ENCODE measurements around the gene SPG21.

The SPG21 gene

DNA sequence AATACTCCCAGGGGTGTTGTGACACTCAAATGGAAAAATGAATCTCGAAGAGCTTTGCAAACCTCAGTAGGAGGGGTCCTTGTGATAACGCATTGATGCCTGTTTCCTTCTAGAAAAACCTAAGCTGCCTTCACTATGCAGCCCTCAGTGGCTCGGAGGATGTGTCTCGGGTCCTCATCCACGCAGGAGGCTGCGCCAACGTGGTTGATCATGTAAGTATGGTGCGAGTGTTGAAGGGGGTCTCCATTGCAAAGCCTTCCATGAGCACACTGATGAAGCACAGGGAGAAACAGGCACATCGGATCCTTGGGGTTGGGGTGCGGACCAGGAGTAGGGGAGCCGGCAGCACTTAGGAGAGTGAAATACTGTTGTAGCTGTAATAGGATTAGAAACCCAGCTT is 55.7 kb downstream of the SPG21 start:
- Histone ChIP-seq H3K4me1 (ENCODE audit: control insufficient read depth, low read length) (no peaks in the 10 kb centered on the region), H4K20me1 (ENCODE audit: control insufficient read depth, insufficient read depth, low read depth, low read length) (no peaks in the 10 kb centered on the region), H3K9me2 (replicated peaks; ENCODE audit: control insufficient read depth, low read length) (no peaks in the 10 kb centered on the region), H3K36me3 (ENCODE audit: control insufficient read depth, low read length) (no peaks in the 10 kb centered on the region), H3F3A (ENCODE audit: control insufficient read depth, insufficient read depth) (no peaks in the 10 kb centered on the region), H3K4me2 (ENCODE audit: low read length) (no peak overlapping the region), H3K27ac (ENCODE audit: low read depth, low read length) (no peak overlapping the region), H3K4me3 (ENCODE audit: low read length) (no peak overlapping the region), H3K9me3 (ENCODE audit: control insufficient read depth, insufficient read depth, low read length) (no peaks in the 10 kb centered on the region), H3K79me2 (ENCODE audit: control insufficient read depth, low read length) (no peaks in the 10 kb centered on the region), H3K27me3 (ENCODE audit: control insufficient read depth, low read length) (peaks cover 2% of the 10 kb centered on the region; the same call in 1 of the 2 replicates)
- TF ChIP-seq EZH2phosphoT487 (IDR thresholded peaks at IDR 0.05; ENCODE audit: borderline replicate concordance, low read length): no peak
- TF ChIP-seq, protein P1, sequence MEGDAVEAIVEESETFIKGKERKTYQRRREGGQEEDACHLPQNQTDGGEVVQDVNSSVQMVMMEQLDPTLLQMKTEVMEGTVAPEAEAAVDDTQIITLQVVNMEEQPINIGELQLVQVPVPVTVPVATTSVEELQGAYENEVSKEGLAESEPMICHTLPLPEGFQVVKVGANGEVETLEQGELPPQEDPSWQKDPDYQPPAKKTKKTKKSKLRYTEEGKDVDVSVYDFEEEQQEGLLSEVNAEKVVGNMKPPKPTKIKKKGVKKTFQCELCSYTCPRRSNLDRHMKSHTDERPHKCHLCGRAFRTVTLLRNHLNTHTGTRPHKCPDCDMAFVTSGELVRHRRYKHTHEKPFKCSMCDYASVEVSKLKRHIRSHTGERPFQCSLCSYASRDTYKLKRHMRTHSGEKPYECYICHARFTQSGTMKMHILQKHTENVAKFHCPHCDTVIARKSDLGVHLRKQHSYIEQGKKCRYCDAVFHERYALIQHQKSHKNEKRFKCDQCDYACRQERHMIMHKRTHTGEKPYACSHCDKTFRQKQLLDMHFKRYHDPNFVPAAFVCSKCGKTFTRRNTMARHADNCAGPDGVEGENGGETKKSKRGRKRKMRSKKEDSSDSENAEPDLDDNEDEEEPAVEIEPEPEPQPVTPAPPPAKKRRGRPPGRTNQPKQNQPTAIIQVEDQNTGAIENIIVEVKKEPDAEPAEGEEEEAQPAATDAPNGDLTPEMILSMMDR (IDR thresholded peaks at IDR 0.05; ENCODE audit: low read depth, low read length, poor library complexity, severe bottlenecking): no peak

DNA sequence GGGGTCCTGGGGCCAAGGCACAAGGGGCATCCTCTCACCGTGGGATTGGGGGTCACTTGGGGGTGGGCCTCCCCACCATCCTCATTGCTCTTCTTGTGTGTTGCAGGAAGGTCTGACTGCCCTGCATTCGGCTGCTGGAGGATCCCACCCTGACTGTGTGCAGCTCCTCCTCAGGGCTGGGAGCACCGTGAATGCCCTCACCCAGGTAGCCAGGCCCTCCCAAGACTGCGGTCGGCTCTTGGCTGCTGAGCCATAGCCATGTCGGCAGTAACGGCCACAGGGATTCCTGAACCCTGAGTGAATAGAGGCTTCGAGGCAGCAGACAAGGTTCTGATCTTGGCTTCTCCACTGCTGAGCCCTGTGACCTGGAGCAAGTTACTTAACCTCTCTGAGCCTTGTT is 58.3 kb downstream of the SPG21 start:
- Histone ChIP-seq H3K4me3 (ENCODE audit: low read length) (no peak overlapping the region), H3K9me2 (replicated peaks; ENCODE audit: control insufficient read depth, low read length) (no peaks in the 10 kb centered on the region), H3K79me2 (ENCODE audit: control insufficient read depth, low read length) (no peaks in the 10 kb centered on the region), H3K27me3 (ENCODE audit: control insufficient read depth, low read length) (peaks cover 2% of the 10 kb centered on the region; the same call in 1 of the 2 replicates), H3K4me2 (ENCODE audit: low read length) (no peak overlapping the region), H4K20me1 (ENCODE audit: control insufficient read depth, insufficient read depth, low read depth, low read length) (no peaks in the 10 kb centered on the region), H3K36me3 (ENCODE audit: control insufficient read depth, low read length) (no peaks in the 10 kb centered on the region), H3F3A (ENCODE audit: control insufficient read depth, insufficient read depth) (no peaks in the 10 kb centered on the region), H3K9me3 (ENCODE audit: control insufficient read depth, insufficient read depth, low read length) (no peaks in the 10 kb centered on the region), H3K27ac (ENCODE audit: low read depth, low read length) (no peak overlapping the region), H3K4me1 (ENCODE audit: control insufficient read depth, low read length) (peaks cover 4% of the 10 kb centered on the region)
- TF ChIP-seq, protein P1 (IDR thresholded peaks at IDR 0.05; ENCODE audit: low read depth, low read length, poor library complexity, severe bottlenecking): no peak
- no peak for TF ChIP-seq EZH2phosphoT487 (IDR thresholded peaks at IDR 0.05; ENCODE audit: borderline replicate concordance, low read length)

DNA sequence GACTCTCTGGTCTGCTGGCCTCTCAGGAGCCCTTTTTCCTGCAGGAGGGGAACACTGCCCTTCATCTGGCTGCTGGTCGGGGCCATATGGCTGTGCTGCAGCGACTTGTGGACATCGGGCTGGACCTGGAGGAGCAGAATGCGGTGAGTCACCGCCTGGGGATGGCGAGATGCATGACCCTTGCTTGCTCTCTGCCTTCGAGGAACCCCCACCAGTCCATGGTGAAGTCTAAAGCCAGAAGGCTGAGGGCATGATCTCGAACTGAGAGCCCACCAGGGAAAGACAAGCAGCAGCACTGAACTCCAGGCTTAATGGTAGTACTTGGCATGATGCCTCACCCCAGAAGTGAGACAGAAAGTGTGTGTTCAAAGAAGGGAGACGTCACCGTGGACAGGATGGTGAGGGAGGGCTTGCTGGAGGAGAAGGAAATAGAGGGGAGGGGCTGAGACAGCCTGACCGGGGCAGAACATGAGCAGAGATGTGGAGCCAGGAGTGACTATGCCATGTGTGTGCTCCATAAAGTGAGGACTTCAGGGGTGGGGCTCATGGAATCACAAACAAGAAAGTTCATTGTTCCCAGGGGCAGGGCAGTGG is 58.8 kb downstream of the SPG21 start:
- peaks cover 4% of the 10 kb centered on the region for H3K4me1 ChIP-seq (ENCODE audit: control insufficient read depth, low read length)
- H3K79me2 ChIP-seq (ENCODE audit: control insufficient read depth, low read length): no peaks in the 10 kb centered on the region
- no peaks in the 10 kb centered on the region for H3K9me3 ChIP-seq (ENCODE audit: control insufficient read depth, insufficient read depth, low read length)
- TF ChIP-seq, protein P1 (IDR thresholded peaks at IDR 0.05; ENCODE audit: low read depth, low read length, poor library complexity, severe bottlenecking): no peak
- TF ChIP-seq EZH2phosphoT487 (IDR thresholded peaks at IDR 0.05; ENCODE audit: borderline replicate concordance, low read length): no peak
- H3K4me3 ChIP-seq (ENCODE audit: low read length): no peak overlapping the region
- H3F3A ChIP-seq (ENCODE audit: control insufficient read depth, insufficient read depth): no peaks in the 10 kb centered on the region
- no peak overlapping the region for H3K4me2 ChIP-seq (ENCODE audit: low read length)
- H3K9me2 ChIP-seq (replicated peaks; ENCODE audit: control insufficient read depth, low read length): no peaks in the 10 kb centered on the region
- H3K27me3 ChIP-seq (ENCODE audit: control insufficient read depth, low read length): peaks cover 2% of the 10 kb centered on the region; the same call in 1 of the 2 replicates
- H4K20me1 ChIP-seq (ENCODE audit: control insufficient read depth, insufficient read depth, low read depth, low read length): no peaks in the 10 kb centered on the region
- no peak overlapping the region for H3K27ac ChIP-seq (ENCODE audit: low read depth, low read length)
- no peaks in the 10 kb centered on the region for H3K36me3 ChIP-seq (ENCODE audit: control insufficient read depth, low read length)

Data from DOHH2 (cell line).